ENCODE data around the gene MAFB.

The MAFB gene

DNA sequence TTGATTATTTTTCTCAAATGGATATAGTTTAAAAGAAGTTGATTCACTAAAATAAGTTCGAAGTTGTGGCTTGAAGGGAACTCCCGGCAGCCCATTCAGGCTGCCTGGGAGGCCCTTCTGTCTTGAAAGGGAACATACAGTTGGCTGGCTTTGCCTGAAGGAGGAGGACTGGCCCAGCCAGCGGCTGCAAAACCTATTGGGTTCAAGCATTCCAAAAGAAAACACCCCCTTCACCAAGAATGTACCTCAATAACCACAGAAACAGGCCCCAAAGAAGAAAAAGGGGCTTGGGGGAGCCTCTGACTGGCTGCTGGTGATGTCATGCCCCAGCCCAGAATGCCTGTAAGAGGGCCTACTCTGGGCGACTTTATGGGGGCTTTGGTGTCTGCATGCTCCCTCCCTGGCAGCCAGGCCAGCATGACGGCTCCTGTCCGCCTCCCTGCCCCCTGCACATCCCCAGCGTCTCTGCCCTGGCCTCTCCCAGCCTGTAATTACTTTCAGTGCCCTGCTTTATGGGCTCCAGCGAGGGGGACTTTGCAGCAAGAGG lies 36.5 kb downstream of the MAFB start:
- no peak for DNase-seq

DNA sequence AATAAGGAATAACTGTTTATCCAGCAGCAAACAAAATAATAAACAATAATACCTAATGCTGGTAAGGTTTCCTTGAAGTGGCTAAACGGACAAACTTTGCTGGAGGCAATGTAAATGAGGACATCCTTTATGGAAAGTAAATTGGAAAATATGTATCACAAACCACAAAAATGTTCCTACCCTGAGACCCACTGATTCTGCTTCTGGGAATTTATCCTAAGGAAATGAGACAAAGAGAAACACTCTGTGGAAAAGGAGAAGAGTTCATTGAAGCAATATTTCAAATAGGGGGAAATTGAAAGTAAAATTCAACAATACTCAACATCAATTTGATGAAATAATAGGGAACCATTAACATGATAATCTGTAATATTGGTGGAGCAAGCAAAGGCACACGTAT lies 37.9 kb downstream of the MAFB start:
- no peak for DNase-seq

DNA sequence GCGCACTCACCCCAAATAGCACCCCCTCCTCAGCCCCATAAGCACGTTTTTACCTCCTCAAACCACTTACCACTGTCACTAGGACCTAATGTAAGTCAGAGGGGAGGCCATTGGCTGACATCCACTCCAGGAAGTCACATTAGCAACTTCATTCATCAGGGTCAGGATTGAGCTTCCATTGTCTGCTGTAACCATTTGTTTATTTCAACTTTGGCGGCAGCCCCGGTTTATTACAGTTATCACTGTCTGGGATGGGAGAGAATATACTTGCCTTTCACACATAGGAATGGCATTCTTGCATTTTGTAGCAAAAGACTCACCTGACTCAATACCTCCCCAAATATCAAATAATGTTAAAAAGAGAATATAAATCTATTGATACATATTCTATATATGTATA lies 38.3 kb downstream of the MAFB start:
- DNase-seq = no peak

DNA sequence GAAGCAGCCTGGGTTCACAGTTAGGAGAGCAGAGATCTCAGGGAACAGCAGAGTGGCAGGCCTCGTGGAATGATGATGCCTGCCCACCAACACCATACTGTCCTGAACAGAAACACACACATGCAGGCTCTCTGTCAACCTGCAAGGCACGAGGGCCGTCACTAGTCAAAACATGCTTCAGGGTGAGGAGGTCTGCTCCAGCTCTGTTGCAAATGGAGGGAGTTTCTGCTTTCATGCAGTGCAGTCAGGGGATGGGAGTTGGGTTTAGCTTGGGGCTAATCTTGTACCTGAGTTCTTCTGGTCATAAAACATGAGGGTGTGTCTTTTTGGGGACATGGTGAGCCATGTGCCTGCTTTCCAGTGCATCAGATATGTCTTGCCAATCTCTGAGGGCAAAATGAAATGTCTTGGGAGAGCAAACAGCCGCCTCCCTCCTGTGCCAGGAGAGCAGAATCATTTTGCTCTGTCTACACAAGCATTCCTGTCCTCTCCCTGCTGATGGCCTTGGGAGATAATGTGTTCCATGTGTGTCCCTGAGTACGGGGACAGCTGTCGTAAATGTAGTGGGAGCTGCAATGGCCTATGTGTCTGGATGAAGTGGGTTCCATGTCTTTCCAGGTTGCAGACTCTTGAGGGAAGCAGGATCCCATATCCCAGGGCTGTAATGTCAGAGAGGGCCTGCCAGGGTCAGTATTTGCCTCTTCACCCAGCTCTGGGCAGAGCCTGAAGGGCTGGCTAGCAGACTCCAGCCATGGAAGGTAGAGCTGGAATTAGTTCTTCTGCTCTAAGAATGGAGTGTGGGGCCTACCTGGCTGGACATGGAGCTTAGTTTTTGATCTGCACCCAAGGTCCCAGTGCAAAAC lies 40.6 kb downstream of the MAFB start:
- DNase-seq = no peak

DNA sequence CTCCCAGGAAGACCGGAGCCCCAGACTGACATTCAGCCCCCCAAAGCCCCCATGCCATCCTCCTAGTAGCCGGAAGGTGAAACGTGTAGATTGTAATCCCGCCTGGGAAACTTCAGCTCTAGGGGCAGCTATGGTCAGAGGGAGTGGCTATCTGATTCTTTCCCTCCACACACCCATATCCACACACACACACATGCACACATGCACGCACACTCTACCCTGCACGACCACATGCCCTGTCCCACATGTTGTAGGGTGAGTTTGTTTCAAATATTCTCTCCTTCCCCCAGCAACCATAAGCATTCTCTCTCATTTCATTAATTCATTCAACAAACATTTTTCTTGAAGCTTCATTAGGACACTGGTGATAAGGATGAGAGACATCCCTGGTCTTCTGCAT lies 42.2 kb downstream of the MAFB start:
- no peak for DNase-seq

DNA sequence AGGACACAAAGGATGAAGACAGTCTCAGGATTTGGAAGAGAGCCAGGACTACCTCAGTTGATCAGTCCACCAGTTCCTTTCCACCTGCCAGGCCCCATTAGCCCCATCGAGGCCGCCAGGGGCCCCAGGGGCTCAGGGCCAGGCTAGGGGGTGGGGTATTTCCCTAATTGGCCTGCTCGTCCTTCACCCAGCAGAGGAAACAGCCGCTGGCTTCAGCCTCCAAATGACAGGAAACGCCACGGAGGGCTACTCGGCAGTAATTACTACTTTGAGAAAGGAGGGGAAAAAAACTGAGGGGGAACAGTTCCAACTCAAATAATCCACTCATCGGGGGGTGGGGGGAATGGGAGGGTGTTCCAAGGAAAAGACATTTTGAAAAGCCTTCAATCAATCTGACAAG lies 42.7 kb downstream of the MAFB start:
- DNase-seq = no peak

DNA sequence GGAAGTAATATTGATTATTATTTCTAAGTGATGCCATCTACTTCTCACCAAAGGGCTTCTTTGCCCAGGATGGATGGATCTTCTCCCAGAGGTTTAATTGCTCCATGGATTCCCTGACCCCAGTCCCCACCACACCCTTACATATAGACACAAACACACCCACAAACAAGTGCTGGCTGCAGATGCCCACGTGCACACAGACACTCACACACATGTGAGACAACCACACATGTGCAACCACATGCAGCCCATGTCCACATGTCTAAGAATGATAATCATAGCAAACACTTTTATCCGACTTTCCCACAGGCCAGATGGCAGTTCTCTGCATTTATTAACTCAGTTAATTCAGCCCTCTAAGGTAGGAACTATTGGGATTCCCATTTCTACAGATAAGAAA lies 44.2 kb downstream of the MAFB start:
- no peak for DNase-seq

DNA sequence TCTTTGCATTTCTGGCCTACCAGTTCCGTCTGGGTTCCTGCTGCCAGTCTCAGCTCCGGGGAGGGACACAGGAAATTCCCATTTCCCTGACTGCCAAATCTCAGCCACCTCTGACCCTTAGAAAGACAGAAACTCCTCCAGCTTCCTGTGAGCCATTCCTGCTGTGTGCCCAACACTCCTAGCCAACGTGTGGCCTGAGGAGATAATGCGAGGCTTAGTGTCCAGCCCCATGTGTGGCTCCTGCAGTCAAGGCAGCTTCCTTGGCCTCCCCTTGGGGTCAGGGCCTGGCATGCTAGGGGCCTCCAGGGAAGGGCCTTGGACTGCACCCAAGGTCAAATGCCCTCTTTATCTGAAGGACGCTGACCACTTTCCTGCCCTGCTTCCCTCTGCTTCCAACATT lies 45.1 kb downstream of the MAFB start:
- no peak for DNase-seq

DNA sequence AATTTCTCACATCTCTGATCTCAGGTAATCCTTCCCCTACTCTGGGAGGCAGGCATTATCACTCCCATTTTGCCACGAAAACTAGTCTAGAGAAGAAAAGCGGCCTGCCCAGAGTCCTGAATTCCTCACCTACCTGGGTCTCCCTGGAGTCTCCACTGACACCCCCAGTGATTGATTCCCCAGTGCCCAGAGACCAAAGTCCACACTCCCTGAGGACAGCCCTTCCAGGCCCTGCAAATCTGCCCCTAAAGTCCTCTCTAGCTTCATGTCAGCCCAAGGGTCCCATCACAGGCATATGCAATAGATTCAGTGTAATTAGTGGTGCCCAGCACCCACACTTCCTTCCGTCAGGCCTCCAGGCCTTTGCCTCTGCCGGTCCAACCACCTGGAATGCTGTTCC lies 47.2 kb downstream of the MAFB start:
- no peak for DNase-seq

DNA sequence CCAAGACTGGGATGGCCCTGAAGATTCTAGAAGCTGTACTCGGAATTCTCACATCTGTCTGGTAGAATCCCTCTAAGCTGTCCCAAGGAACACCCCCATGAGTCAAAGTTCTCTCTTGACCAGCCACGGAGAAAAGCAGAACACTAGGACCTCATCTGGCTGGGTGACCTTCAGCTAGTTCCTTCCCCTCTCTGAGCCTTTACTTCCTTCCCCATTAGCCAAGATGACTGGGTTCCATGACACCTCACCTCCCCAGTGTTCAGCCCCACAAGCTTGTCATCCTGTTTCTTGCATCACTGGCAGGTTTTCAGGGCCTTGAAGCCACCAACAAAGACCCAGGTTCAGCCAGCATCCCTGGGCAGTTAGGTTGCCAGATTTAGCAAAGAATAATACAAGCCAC lies 47.8 kb downstream of the MAFB start:
- no peak for DNase-seq

DNA sequence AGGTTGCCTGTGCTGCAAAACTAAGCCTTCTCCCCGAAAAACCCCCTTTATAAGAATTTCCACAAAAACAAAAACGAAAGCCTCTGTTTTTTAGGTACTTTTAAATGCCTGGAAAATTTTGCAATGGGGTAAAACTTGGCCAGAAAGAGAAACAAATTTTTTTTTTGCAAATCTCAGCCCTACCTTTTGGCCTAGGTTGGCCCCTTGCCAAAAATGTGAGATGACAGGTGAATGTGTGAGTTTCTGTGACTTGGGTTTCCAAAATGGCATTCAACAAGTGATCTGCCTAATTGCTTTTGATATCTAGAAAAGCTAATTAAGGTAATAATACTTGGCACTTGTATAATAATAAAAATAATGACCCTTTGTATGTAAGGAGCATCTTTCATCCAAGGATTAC lies 48.4 kb downstream of the MAFB start:
- DNase-seq = no peak

DNA sequence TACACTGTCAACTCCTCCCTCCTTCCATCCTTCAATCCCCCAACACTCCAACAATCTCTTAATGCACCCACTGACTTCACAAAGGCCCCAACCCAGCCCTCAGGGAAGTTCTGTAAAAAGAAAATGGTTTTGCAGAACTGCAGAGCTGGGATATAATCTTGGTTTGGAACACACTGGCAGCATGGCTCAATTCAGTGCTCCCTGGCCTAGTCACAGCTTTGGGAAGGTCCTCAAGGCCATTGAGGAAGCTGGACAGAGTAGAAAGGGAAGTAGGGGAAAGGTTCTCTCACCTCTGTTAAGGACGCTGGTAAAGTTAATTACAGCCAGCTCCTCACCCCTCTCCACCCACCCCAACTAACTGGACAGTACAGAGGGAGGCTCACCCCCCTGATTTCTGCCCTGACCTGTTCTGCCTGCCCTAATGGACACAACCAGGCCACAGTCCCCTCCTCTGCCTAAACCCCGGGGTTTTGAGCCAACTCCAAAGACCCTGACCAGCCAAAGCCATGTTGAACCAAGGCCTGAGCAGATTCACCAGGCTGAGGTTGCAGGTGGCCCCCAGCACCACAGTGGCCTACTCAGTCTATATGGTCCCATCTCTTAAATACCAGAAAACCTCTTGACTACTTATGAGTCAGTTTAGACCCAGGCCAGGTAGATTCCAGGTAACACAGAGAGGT lies 49.2 kb downstream of the MAFB start:
- DNase-seq = no peak

DNA sequence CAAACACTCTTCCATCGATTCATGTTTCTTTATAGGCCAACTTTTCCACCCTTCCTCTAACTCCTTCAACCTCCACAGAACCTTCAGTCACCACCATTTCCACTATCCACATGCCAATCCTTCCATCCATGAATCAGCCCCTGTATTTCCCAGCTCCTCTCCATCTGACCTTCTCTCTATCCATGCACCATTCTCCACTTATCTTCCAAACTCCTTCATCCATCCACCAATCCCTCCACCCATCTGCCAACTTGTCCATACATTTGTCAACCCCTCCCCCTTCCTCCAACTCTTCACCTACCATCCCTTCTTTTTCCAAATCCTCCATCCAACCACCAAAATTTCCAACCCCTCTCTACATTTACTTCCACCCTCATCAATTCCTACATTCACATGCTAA lies 49.9 kb downstream of the MAFB start:
- no peak for DNase-seq

DNA sequence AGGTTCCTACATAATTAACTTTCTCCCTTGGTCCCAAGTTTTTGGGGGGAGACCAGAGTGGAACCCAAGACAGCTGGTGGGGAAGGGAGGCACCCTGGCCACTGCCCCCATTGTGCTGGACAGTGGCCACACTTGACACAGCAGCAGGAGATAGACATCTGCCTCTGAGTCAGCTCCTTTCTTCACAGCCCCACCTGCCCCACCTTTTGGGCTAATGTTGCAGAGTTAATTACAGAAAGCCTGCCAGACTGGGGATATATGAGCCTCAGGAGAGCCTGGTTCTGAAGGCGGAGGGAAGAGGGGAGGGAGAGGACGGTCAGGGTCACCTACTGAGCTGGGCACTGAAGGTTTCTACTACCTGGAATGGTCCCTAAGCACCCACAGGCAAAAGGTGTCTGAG lies 50.6 kb downstream of the MAFB start:
- DNase-seq = no peak

DNA sequence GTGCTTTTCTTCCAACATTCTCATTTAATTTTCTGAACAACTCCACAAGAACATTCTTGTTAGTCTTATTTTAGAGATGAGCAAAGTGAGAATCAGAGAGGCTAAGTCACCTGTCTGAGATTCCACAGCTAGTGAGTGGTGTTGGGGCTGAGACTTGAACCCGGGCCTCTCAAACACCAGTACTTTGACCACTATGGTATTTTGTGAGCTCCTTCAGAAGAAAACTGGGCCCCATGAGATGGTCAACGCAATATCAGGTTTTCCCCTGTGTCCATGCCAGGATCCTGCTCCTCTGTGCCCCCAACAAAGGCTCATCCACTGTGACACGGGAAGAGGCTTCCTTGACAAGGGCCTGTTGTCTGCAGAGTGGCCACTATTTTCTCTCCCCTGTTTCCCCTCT lies 51.9 kb downstream of the MAFB start:
- no peak for DNase-seq

DNA sequence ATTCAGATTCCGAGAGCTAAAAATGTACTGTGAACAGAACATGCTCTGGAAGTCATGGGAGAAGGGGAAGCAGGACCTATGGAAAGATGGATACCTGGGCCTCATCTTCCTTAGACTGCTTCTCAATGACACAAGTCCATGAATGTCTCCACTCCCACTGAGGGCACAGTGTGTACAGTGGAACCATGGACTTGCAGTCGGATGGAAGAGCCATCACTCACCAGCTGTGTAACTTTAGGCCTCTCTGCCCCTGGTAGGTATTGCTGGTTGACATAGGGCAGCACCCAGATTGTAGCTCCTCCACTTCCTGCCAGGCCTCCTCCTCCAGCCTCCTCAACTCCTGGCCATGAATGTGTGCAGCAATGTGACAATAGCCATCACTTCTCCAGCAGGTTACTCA lies 52.5 kb downstream of the MAFB start:
- no peak for DNase-seq

DNA sequence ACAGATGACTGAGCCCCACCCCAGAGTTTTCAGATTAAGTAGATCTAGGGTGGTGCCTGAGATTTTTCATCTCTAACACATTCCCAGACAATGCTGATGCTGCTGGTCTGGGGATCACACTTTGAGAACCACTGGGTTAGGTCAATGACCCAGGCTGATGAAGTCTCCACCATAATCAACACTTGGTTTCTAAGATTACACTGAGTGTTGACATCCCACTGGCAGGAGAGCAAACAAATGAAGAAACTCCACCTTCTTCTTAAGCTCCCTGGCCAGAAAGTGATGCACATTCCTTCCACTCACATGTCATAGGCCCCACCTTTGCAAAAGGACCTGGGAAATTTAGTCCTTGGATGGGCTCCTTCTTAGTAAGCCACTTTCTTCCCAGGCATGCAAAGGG lies 53.1 kb downstream of the MAFB start:
- no peak for DNase-seq
